Astrocyte (in vitro differentiated cells and primary cell): ENCODE data around the gene KRT86.

ENCODE experiments used
- EZH2 ChIP-seq: IDR thresholded peaks from 2 replicates; pipeline ENCODE4 v1.6.1; 2012; ENCODE audit warnings: mild to moderate bottlenecking, low read length, inconsistent platforms; ENCODE audit not compliant: insufficient read depth
- TF ChIP-seq, protein P1 (sequence below): IDR thresholded peaks from 2 replicates; pipeline ENCODE4 v1.5.1; 2011; ENCODE audit warnings: low read depth, mild to moderate bottlenecking, inconsistent platforms, low read length, moderate library complexity; ENCODE audit not compliant: insufficient read depth

DNA sequence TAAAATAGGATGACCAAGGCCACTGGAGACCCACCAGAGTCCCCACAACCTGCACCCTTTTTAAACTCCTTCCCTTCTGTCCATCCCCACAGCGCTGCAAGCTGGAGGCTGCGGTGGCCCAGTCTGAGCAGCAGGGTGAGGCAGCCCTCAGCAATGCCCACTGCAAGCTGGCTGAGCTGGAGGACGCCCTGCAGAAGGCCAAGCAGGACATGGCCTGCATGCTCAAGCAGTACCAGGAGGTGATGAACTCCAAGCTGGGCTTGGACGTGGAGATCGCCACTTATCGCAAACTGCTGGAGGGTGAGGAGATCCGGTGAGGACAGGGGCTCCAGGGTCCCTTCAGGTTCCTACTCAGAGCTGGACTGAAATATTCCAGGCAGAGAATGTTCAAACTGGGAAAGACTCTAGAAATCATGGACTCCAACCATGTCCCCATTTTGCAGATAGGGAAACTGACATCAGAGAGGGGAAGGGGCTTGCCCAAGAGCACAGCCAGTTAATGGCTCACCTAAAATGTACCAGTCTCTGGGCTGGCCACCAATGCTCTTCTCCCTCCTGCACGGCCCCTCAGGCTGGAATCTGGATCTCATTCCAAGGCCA, 75.7 kb downstream of the KRT86 start:
- TF ChIP-seq EZH2, result no peak
- TF ChIP-seq, protein P1, sequence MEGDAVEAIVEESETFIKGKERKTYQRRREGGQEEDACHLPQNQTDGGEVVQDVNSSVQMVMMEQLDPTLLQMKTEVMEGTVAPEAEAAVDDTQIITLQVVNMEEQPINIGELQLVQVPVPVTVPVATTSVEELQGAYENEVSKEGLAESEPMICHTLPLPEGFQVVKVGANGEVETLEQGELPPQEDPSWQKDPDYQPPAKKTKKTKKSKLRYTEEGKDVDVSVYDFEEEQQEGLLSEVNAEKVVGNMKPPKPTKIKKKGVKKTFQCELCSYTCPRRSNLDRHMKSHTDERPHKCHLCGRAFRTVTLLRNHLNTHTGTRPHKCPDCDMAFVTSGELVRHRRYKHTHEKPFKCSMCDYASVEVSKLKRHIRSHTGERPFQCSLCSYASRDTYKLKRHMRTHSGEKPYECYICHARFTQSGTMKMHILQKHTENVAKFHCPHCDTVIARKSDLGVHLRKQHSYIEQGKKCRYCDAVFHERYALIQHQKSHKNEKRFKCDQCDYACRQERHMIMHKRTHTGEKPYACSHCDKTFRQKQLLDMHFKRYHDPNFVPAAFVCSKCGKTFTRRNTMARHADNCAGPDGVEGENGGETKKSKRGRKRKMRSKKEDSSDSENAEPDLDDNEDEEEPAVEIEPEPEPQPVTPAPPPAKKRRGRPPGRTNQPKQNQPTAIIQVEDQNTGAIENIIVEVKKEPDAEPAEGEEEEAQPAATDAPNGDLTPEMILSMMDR, result no peak
